ENCODE results near the gene BRI3BP.

DNA sequence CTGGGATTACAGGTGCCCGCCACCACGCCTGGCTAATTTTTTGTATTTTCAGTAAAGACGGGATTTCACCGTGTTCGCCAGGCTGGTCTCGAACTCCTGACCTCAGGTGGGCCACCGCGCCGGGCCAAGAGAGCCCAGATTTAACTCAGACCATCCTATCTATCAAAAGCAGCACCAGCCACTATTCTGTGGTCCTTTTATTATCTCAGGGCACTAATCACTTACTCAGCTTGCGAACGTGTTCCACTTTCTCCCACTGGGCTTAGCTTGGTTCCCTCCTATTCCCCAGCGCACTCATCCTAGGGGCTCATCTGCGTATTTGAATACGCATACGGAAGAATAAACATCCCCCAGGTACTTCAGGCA is 55.6 kb downstream of the BRI3BP start:
- TF ChIP-seq CTCF (IDR thresholded peaks at IDR 0.05; ENCODE audit: low read length) (no peak), EZH2 (optimal IDR thresholded peaks at IDR 0.05; ENCODE audit: low read depth, low read length) (no peak)

Data from MM.1S (cell line).